GM23338 (cell line): ENCODE data around the gene RBBP8. TPM values are rescaled to one million over a fixed set of nuclear protein-coding genes. Genes with fewer than 3 reads are reported as not detected.

Experiments used
- ATAC-seq: fragments of 200-7000 bp; cut with Tn5 transposase; 3 replicates; pipeline ENCODE4 v1.9.1; 2020
- DNase-seq: peaks from one replicate; pipeline ENCODE4 v3.0.0-alpha.2; 2015; ENCODE audit warnings: low spot score
- H2AFZ ChIP-seq: fragments of 200-600 bp; sonication (generic); 2 replicates; pipeline ENCODE4 v1.8.0; 2016; ENCODE audit warnings: antibody characterized with exemption, mild to moderate bottlenecking, moderate library complexity
- H3F3A ChIP-seq: fragments of 200-600 bp; sonication (generic); replicated peaks from 2 replicates; pipeline ENCODE4 v1.8.0; 2017; ENCODE audit warnings: antibody characterized with exemption, mixed run types, low read depth
- H3K27ac ChIP-seq: fragments of 200-600 bp; sonication (generic); 2 replicates; pipeline ENCODE4 v1.6.1; 2016; ENCODE audit warnings: low read depth
- H3K27me3 ChIP-seq: fragments of 200-600 bp; sonication (generic); 2 replicates; pipeline ENCODE4 v1.8.0; 2016; ENCODE audit warnings: mild to moderate bottlenecking, mixed run types, moderate library complexity; ENCODE audit not compliant: insufficient read depth
- H3K36me3 ChIP-seq: fragments of 200-600 bp; sonication (generic); 2 replicates; pipeline ENCODE4 v1.8.0; 2016; ENCODE audit warnings: mild to moderate bottlenecking; ENCODE audit not compliant: insufficient read depth
- H3K4me1 ChIP-seq: fragments of 200-600 bp; sonication (generic); 2 replicates; pipeline ENCODE4 v1.8.0; 2016; ENCODE audit warnings: mild to moderate bottlenecking, moderate library complexity; ENCODE audit not compliant: insufficient read depth
- H3K4me2 ChIP-seq: fragments of 200-600 bp; sonication (generic); 2 replicates; pipeline ENCODE4 v1.7.1; 2017; ENCODE audit warnings: mixed run types
- H3K4me3 ChIP-seq: fragments of 200-600 bp; sonication (generic); 2 replicates; pipeline ENCODE4 v1.6.1; 2016; ENCODE audit warnings: mixed run types
- H3K79me2 ChIP-seq: fragments of 200-600 bp; sonication (generic); replicated peaks from 2 replicates; pipeline ENCODE4 v1.8.0; 2017; ENCODE audit warnings: mild to moderate bottlenecking; ENCODE audit not compliant: insufficient read depth
- H3K9me2 ChIP-seq: fragments of 200-600 bp; sonication (generic); 2 replicates; pipeline ENCODE4 v1.8.0; 2017; ENCODE audit not compliant: insufficient read depth
- H4K20me1 ChIP-seq: fragments of 200-600 bp; sonication (generic); replicated peaks from 2 replicates; pipeline ENCODE4 v1.8.0; 2017; ENCODE audit warnings: mild to moderate bottlenecking; ENCODE audit not compliant: insufficient read depth
- H3K27ac Mint-ChIP-seq: 2 replicates; pipeline ENCODE4 v1.8.0; 2020; ENCODE audit warnings: inconsistent platforms, mild to moderate bottlenecking, moderate library complexity, mixed read lengths
- H3K27me3 Mint-ChIP-seq: 3 replicates; pipeline ENCODE4 v1.8.0; 2022; ENCODE audit warnings: low read depth, mild to moderate bottlenecking, moderate library complexity, mixed read lengths, inconsistent platforms; ENCODE audit not compliant: insufficient read depth, poor library complexity
- H3K36me3 Mint-ChIP-seq: 3 replicates; pipeline ENCODE4 v1.8.0; 2021; ENCODE audit warnings: low read depth, mild to moderate bottlenecking, inconsistent platforms, moderate library complexity, mixed read lengths
- H3K4me1 Mint-ChIP-seq: 3 replicates; pipeline ENCODE4 v1.8.0; 2020; ENCODE audit warnings: mild to moderate bottlenecking, inconsistent platforms, mixed read lengths
- H3K4me3 Mint-ChIP-seq: 3 replicates; pipeline ENCODE4 v1.8.0; 2021; ENCODE audit warnings: moderate library complexity, mild to moderate bottlenecking, inconsistent platforms, mixed read lengths
- H3K9me3 Mint-ChIP-seq: 3 replicates; pipeline ENCODE4 v1.8.0; 2020; ENCODE audit warnings: moderate library complexity, mild to moderate bottlenecking, inconsistent platforms, mixed read lengths
- CREB1 ChIP-seq: fragments of 250-450 bp; sonication (Bioruptor Pico); IDR thresholded peaks from 2 replicates; pipeline ENCODE4 v1.5.0; 2020; ENCODE audit warnings: low read depth, mild to moderate bottlenecking, moderate library complexity
- EZH2 ChIP-seq: fragments of 200-600 bp; sonication (generic); IDR thresholded peaks from one replicate; pipeline ENCODE4 v1.8.0; 2017; ENCODE audit warnings: antibody characterized with exemption, mild to moderate bottlenecking, low read depth; ENCODE audit not compliant: unreplicated experiment
- EZH2phosphoT487 ChIP-seq: fragments of 200-600 bp; sonication (generic); IDR thresholded peaks from one replicate; pipeline ENCODE4 v1.8.1; 2018; ENCODE audit warnings: antibody characterized with exemption; ENCODE audit not compliant: unreplicated experiment
- JUNB ChIP-seq: IDR thresholded peaks from one replicate; pipeline ENCODE4 v1.6.1; 2016; ENCODE audit warnings: antibody characterized with exemption; ENCODE audit not compliant: unreplicated experiment
- POLR2AphosphoS5 ChIP-seq: IDR thresholded peaks from 2 replicates; pipeline ENCODE4 v1.6.1; 2016; ENCODE audit warnings: antibody characterized with exemption, low read depth
- STAT1 ChIP-seq: IDR thresholded peaks from one replicate; pipeline ENCODE4 v1.6.1; 2016; ENCODE audit warnings: antibody characterized with exemption; ENCODE audit not compliant: unreplicated experiment
- ZNF114 ChIP-seq: fragments of 250-450 bp; sonication (Bioruptor Pico); IDR thresholded peaks from 2 replicates; pipeline ENCODE4 v1.5.0; 2020; ENCODE audit warnings: mild to moderate bottlenecking, moderate library complexity
- ZNF331 ChIP-seq: fragments of 250-450 bp; sonication (Bioruptor Pico); IDR thresholded peaks from 2 replicates; pipeline ENCODE4 v1.5.0; 2020; ENCODE audit warnings: low read depth, mild to moderate bottlenecking, moderate library complexity
- polyA plus RNA-seq: library from polyadenylated mRNA; unstranded; fragments of >200 nt; fragmentation: Nextera tagmentation; extraction: Ambion mirVana; gene quantifications from 2 replicates; pipeline ENCODE4 v1.2.1, GENCODE V29; 2016
- total RNA-seq: library from RNA; depleted of rRNA; stranded (reverse); fragments of >200 nt; shearing (Covaris generic); gene quantifications from 2 replicates; pipeline ENCODE4 v1.2.3, GENCODE V29; 2014
- TF ChIP-seq, protein P1 (sequence below): fragments of 250-450 bp; sonication (Bioruptor Pico); IDR thresholded peaks from 2 replicates; pipeline ENCODE4 v1.5.0; 2020; ENCODE audit warnings: mild to moderate bottlenecking, moderate library complexity
- TF ChIP-seq, protein P2 (sequence below): IDR thresholded peaks from one replicate; pipeline ENCODE4 v1.6.1; 2018; ENCODE audit warnings: antibody characterized with exemption; ENCODE audit not compliant: unreplicated experiment

Gene RBBP8
- total and polyA plus RNA-seq, 2 experiments from 2014 or later, result 53.3 to 55.6 TPM

DNA sequence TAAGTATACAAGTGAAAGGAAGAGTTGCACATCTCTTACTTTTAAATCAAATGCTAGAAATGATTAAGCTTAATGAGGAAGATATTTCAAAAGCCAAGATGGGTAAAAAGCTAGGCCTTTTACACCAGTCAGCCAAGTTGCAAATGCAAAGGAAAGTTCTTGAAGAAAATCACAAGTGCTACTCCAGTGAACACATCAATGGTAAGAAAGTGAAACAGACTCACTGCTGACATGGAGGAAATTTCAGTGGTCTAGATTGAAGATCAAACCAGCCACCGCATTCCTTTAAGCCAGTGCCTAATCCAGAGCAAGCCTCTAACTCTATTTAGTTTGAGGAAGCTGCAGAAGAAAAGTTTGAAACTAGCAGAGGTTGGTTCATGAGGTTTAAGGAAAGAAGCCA, 79.1 kb downstream of the RBBP8 start:
- Histone ChIP-seq H3K27me3 (no peaks in the 10 kb centered on the region), H3K4me2 (no peak overlapping the region), H3K4me1 (no peaks in the 10 kb centered on the region), H4K20me1 (no peaks in the 10 kb centered on the region), H3F3A (no peaks in the 10 kb centered on the region), H3K4me3 (no peak overlapping the region), H3K36me3 (0 out of 2 replicates have a peak, but pooled peaks cover 7% of the 10 kb centered on the region), H2AFZ (no peak overlapping the region), H3K27ac (no peak overlapping the region), H3K79me2 (no peaks in the 10 kb centered on the region), H3K9me2 (no peaks in the 10 kb centered on the region)
- DNase-seq, result no peak
- H3K9me3 Mint-ChIP-seq, result no peaks in the 10 kb centered on the region
- TF ChIP-seq POLR2AphosphoS5, result no peak
- TF ChIP-seq, protein P1, sequence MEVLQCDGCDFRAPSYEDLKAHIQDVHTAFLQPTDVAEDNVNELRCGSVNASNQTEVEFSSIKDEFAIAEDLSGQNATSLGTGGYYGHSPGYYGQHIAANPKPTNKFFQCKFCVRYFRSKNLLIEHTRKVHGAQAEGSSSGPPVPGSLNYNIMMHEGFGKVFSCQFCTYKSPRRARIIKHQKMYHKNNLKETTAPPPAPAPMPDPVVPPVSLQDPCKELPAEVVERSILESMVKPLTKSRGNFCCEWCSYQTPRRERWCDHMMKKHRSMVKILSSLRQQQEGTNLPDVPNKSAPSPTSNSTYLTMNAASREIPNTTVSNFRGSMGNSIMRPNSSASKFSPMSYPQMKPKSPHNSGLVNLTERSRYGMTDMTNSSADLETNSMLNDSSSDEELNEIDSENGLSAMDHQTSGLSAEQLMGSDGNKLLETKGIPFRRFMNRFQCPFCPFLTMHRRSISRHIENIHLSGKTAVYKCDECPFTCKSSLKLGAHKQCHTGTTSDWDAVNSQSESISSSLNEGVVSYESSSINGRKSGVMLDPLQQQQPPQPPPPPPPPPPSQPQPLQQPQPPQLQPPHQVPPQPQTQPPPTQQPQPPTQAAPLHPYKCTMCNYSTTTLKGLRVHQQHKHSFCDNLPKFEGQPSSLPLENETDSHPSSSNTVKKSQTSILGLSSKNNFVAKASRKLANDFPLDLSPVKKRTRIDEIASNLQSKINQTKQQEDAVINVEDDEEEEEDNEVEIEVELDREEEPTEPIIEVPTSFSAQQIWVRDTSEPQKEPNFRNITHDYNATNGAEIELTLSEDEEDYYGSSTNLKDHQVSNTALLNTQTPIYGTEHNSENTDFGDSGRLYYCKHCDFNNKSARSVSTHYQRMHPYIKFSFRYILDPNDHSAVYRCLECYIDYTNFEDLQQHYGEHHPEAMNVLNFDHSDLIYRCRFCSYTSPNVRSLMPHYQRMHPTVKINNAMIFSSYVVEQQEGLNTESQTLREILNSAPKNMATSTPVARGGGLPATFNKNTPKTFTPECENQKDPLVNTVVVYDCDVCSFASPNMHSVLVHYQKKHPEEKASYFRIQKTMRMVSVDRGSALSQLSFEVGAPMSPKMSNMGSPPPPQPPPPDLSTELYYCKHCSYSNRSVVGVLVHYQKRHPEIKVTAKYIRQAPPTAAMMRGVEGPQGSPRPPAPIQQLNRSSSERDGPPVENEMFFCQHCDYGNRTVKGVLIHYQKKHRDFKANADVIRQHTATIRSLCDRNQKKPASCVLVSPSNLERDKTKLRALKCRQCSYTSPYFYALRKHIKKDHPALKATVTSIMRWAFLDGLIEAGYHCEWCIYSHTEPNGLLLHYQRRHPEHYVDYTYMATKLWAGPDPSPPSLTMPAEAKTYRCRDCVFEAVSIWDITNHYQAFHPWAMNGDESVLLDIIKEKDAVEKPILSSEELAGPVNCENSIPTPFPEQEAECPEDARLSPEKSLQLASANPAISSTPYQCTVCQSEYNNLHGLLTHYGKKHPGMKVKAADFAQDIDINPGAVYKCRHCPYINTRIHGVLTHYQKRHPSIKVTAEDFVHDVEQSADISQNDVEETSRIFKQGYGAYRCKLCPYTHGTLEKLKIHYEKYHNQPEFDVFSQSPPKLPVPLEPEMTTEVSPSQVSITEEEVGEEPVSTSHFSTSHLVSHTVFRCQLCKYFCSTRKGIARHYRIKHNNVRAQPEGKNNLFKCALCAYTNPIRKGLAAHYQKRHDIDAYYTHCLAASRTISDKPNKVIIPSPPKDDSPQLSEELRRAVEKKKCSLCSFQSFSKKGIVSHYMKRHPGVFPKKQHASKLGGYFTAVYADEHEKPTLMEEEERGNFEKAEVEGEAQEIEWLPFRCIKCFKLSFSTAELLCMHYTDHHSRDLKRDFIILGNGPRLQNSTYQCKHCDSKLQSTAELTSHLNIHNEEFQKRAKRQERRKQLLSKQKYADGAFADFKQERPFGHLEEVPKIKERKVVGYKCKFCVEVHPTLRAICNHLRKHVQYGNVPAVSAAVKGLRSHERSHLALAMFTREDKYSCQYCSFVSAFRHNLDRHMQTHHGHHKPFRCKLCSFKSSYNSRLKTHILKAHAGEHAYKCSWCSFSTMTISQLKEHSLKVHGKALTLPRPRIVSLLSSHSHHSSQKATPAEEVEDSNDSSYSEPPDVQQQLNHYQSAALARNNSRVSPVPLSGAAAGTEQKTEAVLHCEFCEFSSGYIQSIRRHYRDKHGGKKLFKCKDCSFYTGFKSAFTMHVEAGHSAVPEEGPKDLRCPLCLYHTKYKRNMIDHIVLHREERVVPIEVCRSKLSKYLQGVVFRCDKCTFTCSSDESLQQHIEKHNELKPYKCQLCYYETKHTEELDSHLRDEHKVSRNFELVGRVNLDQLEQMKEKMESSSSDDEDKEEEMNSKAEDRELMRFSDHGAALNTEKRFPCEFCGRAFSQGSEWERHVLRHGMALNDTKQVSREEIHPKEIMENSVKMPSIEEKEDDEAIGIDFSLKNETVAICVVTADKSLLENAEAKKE (CRISPR knock-in tag), result no peak
- TF ChIP-seq EZH2, result no peak
- TF ChIP-seq EZH2phosphoT487, result no peak
- no peak for TF ChIP-seq STAT1
- no peak for TF ChIP-seq ZNF331 (CRISPR knock-in tag)
- TF ChIP-seq JUNB, result no peak
- no peak for TF ChIP-seq ZNF114
- TF ChIP-seq, protein P2, sequence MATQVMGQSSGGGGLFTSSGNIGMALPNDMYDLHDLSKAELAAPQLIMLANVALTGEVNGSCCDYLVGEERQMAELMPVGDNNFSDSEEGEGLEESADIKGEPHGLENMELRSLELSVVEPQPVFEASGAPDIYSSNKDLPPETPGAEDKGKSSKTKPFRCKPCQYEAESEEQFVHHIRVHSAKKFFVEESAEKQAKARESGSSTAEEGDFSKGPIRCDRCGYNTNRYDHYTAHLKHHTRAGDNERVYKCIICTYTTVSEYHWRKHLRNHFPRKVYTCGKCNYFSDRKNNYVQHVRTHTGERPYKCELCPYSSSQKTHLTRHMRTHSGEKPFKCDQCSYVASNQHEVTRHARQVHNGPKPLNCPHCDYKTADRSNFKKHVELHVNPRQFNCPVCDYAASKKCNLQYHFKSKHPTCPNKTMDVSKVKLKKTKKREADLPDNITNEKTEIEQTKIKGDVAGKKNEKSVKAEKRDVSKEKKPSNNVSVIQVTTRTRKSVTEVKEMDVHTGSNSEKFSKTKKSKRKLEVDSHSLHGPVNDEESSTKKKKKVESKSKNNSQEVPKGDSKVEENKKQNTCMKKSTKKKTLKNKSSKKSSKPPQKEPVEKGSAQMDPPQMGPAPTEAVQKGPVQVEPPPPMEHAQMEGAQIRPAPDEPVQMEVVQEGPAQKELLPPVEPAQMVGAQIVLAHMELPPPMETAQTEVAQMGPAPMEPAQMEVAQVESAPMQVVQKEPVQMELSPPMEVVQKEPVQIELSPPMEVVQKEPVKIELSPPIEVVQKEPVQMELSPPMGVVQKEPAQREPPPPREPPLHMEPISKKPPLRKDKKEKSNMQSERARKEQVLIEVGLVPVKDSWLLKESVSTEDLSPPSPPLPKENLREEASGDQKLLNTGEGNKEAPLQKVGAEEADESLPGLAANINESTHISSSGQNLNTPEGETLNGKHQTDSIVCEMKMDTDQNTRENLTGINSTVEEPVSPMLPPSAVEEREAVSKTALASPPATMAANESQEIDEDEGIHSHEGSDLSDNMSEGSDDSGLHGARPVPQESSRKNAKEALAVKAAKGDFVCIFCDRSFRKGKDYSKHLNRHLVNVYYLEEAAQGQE, result no peak
- TF ChIP-seq CREB1 (CRISPR knock-in tag), result no peak
- no peaks in the 10 kb centered on the region for H3K4me1 Mint-ChIP-seq
- ATAC-seq, result no peak
- H3K27ac Mint-ChIP-seq, result no peak overlapping the region
- H3K27me3 Mint-ChIP-seq, result peaks cover 2% of the 10 kb centered on the region
- peaks cover 18% of the 10 kb centered on the region; the same call in 2 of the 3 replicates for H3K36me3 Mint-ChIP-seq
- no peak overlapping the region for H3K4me3 Mint-ChIP-seq
